GM21619 (cell line): Measurements from ENCODE around the gene GALNT1.

ENCODE experiments used
- ATAC-seq: cut with Tn5 transposase; IDR thresholded peaks from one replicate; pipeline ENCODE4 v1.9.1; 2021; ENCODE audit not compliant: unreplicated experiment

Gene GALNT1

DNA sequence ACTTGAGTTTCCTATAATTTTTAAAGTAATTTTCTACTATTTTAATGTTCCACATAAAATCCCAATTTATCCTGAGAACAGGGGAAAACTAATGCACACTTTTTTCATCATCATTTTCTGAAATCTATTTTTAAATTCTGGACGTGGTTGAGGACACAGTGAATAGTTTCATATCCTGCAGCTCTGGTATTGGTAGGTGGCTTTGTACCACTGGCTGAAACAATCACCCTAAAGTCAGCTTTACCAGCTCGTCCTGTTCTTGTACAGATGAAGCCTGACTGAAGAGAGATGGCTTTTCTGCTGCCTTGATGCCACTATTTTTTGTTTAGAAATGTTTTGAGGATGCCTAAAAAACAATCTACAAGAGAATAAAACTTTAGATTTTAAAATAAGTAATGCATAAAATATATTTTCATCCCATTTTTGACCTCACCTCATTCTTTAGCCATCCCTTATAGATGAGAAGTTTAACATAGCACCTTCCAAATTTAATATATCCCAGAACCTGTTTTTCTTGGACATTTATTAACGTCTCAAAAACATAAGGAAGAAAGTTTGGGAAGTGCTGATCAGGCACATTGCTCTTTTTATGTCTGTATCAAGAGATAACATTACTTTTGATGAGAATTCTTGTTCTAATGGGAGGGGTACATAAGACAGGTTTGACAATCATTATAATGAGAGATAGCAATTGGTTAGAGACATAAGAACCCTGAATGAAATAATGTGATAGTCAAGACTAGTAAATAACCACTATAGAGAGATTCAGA lies 80.9 kb downstream of the GALNT1 start:
- no peak for ATAC-seq

DNA sequence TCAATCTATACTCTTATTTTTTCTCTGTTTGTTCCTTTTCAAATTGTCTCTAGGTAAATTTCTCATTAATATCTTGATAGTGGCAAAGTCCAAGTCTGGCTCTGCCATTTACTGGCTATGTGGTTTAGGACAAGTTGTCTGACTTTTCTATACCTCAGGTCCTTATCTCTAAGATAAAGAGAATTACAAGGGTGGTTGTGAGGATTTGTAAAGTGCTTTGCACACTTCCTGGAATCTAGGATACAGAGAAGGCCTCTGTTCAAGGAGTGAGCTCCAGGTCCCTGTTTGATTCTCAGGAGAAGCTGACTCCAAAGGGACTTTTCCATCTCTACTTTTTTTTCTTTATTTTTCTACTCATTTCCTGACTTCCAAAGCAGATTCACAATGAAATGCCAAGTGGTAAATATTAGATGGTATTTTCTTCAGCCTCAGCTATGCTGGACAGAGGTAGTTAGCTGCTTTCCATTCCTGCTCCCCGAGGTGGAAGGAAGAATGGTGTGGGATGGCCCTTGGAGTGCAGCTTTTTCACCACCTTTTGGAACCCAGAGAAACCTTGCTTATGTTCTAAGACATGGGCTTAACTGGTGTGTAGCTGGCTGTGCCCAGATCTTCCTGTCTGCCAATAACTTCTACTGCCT lies 90.5 kb downstream of the GALNT1 start:
- no peak for ATAC-seq

DNA sequence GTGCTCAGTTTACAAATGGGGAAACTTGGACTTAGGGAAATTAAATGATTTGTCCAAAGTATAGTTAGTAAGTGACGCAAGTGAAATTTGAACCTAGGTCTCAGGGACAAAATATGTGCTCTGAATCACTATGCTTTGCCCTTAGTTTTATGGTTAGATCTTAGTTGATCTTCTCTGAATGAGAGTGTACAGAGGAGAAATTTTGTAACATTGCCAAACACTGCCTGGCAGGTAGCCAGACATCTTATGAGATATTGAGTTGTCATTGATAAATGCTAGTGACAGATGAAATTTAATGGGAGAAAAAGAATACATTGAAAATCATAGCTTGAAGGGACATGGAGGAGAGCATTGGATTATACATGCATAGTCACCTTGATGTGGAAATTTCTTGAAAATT lies 91.4 kb downstream of the GALNT1 start:
- no peak for ATAC-seq

DNA sequence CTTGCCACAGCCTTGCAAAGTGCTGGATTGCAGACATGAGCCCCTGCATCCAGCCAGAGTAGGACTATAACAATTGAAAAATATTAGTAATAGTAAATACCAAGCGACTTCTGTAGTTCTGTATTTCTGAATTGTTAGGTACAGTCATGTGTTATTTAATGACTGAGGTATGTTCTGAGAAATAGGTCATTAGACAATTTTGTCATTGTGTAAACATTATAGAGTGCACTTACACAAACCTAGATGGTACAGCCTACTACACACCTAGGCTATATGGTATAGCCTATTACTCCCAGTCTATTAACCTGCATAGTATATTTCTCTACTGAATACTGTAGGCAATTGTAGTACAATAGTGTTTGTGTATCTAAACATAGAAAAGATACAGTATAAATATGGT lies 92.1 kb downstream of the GALNT1 start:
- ATAC-seq, result no peak

DNA sequence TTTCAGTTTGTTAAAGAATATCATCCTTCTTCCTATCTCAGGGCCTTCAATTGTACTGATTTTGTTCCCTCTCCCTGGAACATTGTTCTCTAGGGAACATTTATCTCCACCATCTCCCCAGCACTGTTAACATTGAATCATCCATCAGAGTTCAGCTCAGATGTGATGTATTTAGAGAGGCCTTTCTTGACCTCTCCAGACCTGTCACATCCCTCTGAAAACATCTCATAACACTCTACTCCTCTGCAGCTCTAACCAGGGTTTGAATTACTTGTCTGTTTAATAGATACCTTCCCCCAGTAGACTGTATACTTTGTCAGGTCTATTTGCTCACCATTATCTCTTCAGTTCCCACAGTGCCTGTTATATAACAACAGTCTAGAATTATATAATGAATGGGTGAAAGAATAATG lies 98.6 kb downstream of the GALNT1 start:
- ATAC-seq, result no peak

DNA sequence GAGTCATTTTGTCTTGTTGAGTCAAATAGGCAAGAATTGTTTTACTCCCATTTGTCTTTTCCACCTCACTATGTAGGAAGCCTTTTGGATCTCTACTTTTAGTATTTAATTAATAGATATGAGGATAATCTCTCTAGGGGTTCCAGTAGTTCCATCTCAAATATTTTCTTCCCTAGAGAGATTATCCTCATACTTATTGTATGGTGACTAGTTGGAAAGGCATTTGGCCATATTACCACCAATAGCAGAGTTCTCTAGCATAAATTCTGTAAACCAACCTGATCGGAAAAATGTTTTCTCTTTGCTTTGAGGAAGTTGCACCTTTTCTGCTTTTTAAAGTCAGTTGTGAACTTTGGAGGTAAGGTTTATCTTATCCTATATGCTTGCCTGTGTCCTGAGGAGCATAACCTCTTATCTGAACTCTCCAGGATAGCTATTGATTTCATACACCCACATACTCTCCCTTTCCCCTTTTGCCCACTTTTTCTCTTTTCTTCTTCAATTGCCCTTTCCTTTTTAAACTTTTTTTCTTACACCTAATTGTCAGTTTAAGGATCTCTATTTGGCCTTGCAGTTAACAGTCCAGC lies 100.8 kb downstream of the GALNT1 start:
- ATAC-seq, result no peak

DNA sequence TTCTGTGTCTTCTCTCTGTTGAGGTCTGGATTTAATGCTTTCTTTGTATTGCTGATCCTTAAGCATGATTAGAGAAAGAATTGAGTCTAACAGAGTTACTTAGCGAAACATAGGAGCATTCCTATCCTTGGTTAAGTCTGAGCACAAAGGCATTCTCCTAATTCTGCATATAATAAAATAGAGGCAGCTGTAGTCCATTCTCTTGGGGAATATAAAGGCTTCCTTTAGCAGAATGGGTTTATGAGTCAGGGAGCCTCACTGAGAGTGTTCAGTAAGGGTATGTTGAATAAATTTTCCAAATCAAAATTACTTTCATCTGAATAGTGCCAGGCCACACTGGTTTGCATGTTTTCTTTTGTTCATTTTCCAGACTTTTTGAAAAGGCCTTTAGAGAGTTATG lies 101.5 kb downstream of the GALNT1 start:
- no peak for ATAC-seq

DNA sequence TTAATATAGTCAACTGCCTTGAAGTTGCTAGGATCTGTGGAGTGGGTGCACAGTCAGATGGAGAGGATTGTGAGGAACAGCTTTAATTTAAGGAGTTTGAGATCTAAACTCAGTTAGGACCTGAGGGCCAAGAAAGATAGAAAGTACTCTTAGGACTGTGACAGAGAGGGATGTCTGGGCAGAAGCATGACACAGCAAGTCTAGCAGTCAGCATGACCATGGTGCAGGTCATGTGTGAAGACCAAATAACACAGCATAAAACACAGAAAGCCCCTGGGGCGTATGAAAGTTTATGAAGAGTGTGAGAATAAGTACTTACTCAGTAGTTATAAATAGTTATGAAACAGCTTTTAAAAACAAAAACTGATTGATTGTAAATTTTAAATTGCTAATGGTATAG lies 107.2 kb downstream of the GALNT1 start:
- peak; percentile 93 for ATAC-seq

DNA sequence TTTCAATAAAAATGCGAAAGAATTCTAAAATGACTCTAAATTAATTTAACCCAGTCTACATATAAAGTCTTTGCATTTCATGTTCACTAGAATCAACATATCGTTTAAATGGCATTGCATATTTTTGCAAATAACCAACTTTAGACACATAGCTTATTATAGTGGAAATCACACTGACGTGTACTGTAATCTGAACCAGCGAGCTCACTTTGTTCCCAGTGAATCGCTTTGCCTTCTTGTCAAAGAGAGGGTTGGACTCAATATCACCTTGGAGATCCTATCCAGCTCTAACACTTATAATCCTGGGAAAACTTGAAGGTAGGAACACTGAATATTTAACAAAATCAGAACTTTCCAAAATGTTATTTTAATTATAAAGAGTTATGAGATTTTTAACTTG lies 108.2 kb downstream of the GALNT1 start:
- no peak for ATAC-seq

DNA sequence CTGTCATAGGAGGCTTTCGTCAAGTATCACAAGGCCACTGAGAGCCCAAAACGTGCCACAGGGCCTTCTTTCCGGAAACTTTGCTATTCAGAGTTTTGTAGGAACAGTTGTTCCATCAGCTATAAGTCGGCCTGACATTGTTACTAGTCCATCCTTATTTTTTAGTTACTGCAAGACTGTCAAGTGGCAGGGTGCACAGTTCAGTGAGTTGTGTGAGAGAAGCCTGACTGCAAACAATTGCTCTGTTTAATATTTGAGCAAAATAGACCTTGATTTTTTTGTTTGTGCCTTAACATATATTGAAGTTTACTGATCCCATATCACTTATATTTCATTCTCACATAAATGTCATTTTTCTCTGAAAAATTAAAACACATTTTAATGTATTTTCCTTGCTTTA lies 110.1 kb downstream of the GALNT1 start:
- ATAC-seq, result no peak

DNA sequence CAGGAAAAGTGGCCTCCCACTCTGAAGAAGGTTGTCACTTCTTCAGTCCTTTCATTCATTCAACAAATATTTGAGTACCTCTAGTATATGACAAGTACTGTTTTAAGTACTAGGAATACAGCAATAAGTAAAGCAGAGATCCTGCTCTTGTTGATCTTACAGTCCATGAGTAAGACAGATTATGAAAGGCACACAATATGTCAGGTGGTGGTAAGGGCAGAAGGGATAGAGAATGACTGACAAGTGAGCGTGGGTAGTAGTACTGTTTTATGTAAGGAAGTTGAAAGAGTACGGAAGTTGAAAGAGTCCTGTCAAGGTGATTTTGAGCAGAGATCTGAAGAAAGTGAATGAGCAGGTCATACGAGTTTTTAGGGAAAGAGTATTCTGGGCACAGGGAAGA lies 111.3 kb downstream of the GALNT1 start:
- ATAC-seq, result no peak

DNA sequence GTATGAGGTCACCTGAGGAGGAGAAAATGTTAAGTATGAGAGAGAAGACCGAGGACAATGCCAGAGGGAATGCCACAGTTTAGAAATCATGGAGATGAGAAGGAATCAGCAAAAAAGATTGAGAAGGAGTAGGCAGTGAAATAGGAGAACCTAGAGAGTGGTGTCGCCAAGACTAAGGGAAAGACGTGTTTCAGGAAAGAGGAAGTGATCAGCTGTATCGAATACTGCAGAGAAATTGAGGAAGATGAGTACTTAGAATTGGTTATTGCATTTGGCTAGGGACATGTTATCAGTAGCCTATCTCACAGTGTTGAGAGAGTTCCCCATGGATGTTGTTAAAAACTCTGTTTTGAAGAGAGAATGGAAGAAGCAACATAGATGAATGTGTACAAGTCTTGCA lies 112.3 kb downstream of the GALNT1 start:
- ATAC-seq, result no peak

DNA sequence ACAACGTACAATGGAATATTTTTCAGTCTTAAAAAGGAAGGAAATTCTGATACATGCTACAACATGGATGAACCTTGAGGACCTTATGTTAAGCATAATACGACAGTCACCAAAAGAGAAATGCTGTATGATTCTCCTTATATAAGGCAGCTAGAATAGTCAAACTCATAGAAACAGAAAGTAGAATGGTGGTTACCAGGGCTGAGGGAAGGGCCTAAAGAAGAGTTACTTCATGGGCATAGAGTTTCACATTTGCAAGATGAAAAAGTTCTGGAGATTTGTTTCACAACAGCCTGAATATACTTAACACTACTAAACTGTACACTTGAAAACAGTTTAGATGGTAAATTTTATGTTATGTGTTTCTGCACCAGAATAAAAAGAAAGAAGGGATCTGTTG lies 113.3 kb downstream of the GALNT1 start:
- no peak for ATAC-seq

DNA sequence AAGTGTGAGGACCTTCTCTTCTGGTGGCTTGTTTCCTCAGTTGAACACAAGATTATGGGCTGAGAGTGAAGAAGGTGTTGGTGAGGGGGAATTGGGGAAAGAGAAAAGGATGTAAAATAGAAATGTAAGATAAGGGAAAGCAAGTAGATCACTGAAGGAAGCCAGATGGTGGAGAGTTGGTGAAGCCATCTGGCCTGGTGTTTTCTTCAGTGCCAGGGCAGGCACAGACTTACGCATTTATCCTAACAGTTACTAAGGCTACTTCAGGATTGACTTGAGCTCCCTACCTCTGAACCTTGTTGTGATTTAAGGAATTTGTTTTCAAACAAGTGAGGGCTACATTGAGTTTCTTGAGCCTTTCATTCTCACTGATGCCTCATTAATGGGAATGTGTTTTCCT lies 113.8 kb downstream of the GALNT1 start:
- ATAC-seq, result no peak

DNA sequence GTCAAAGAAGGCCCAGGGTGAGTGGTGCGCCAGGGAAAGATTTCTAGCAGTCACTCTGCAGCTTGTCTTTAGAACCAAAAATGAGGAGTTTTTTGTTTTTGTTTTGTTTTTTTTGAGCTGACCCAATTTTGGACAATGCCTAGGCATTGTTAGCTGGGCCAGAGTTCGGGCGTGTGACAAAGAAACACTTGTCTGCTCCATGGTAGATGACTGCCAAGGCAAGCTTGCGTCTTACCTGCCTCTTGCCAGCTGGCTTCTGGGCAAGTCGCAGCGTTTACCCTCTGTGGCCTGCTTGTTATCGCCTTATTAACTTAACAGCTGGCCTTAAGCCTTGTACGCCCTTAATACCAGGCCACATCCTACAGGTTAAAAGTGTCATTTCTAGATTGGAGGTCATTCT lies 114.3 kb downstream of the GALNT1 start:
- no peak for ATAC-seq

DNA sequence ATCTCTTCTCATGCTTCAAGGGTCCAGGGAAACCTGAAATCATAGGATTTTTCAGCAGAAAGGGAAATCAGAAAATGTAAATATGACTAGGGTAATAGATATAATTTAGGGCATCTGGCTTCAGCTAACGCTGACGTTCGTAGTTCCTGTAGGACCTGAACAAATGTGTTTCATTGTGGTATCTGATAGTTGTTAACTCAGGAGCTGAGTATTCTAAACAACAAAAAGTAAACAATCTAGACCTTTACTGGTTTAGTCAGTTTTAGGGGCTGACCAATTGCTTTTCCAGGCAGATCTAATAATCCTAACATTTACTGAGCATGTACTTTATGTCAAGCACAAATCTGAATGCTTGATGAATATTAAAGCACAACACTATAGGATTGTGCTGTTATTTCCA lies 114.8 kb downstream of the GALNT1 start:
- no peak for ATAC-seq

DNA sequence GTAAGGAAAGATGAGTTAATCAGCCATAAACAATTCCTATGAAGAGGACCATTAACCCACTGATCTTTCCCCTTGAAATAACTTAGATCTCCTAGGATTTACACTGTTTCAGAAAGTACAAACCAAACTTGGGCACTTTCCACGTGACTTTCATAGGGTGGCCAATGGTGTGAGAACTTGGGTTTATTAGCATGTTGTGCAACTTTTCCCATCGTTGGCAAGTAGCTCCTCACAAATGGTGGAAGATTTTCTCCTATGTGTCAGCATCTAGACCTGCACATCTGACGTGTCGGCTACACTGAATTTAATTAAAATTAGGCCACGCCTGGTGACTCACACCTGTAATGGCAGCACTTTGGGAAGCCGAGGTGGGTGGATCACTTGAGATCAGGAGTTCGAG lies 116.3 kb downstream of the GALNT1 start:
- no peak for ATAC-seq

DNA sequence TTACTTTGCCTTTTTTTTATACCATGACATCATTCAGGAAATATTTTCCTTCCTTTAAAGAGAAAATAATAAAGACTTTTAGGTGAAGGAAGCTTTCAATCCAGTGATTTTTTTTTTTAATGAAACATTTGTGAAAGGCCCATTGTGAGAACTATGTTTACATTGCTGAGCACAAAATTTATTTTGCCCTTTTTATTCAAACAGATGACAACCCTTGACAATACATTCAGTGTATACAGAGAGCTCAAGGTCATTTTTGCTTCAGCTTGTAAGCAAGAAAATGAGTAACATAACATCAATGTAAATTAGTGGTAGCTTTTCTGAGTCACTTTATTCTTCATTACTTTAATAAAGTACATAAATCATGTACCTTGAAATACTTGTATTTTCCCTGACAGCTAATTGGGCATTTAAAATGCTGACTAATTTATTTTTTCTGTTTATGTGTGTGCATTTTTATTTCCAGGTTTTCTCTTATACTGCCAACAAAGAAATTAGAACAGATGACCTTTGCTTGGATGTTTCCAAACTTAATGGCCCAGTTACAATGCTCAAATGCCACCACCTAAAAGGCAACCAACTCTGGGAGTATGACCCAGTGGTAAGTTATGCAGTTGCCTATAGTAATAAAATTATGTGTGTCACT lies 121.6 kb downstream of the GALNT1 start:
- no peak for ATAC-seq

DNA sequence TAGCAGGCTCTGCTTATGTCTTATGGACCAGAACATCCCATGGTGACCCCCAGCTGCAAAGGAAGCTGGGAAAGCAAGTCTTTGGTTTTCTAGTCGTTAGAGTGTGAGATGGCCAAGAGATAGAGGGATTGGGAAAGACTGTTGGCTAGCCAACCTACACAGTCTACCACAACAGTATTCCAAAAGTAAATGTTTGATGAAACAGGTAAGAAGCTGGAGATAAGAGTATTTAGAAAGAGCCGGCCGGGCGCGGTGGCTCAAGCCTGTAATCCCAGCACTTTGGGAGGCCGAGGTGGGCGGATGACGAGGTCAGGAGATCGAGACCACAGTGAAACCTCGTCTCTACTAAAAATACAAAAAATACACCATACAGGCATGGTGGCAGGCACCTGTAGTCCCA lies 124.4 kb downstream of the GALNT1 start:
- no peak for ATAC-seq

DNA sequence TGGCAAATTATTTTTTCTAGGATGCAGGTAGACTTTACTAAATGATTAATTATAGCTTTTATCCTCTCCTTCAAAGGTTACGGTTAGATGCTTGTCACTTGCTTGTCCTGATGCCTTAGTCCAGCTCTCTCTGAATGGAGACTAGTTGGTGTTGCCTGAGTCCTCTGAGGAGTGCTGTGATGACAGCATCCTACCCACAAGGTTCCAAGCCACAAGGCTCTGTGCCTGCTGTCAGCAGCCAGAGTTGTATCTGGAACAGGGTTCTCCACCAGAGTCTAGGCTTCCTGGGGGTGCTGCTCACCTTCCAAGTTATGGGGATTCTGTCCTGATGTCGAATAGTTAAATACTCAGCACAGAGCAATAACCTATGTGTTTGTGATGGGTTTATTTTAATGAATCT lies 125.7 kb downstream of the GALNT1 start:
- no peak for ATAC-seq

DNA sequence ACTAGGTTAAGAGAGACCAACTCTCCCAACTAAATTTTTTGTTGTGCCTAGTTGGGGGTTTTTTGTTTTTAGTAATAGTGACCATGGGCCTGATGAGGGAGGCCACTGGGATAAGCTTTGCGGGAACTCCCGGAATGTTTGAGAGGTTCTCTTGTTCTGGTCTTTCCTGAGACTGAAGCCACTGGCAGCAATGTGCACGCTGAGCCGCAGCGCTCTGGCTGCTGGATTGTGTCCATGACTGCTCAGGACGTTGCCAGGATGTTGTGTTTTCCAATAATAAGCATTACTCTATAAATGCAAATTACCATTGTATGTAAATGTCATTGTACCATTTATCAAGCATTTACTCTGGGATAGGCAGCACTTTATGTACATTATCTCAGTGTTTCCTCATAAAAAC lies 126.1 kb downstream of the GALNT1 start:
- no peak for ATAC-seq

DNA sequence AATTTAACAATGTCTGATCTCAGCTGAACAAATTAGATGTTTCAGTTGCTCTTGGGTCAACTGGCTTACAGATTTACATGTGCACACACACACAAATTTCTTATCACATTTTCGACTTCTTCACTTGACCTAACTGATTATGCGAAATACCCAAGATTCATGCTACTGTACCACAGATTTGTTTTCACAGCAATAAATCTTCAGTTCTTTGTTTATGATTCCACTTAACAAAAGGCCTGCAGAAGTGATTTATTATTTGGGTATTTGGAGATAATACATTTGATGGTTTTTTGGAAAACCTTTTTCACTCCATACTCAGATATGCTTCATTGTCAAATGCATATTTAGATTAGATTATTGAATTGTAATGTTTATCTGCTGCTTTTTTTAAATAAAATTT lies 129.0 kb downstream of the GALNT1 start:
- ATAC-seq, result no peak
